H1 (cell line): ENCODE measurements around the gene TMEM89. TPM values are rescaled to one million over a fixed set of nuclear protein-coding genes. Genes with fewer than 3 reads are reported as not detected.

Source experiments
- ASH2L ChIP-seq: fragments of 200-600, 300-600 bp; sonication (generic); IDR thresholded peaks from one replicate; pipeline ENCODE4 v1.7.1; 2017; ENCODE audit warnings: low read length
- ATF2 ChIP-seq: IDR thresholded peaks from 2 replicates; pipeline ENCODE4 v1.6.1; 2012; ENCODE audit warnings: low read length, inconsistent platforms
- BRCA1 ChIP-seq: IDR thresholded peaks from 2 replicates; pipeline ENCODE4 v1.6.1; 2012; ENCODE audit warnings: low read depth, low read length, improper control_type of control experiment
- CEBPB ChIP-seq: IDR thresholded peaks from 2 replicates; pipeline ENCODE4 v1.6.1; 2012; ENCODE audit warnings: low read depth, low read length
- E2F6 ChIP-seq: IDR thresholded peaks from 2 replicates; pipeline ENCODE4 v1.6.1; 2012; ENCODE audit warnings: inconsistent platforms
- EP300 ChIP-seq, 2 experiments: IDR thresholded peaks; 1 replicate in 1 of 2; 2 replicates in 1 of 2; pipeline ENCODE4 v1.6.1; 2011 to 2012; ENCODE audit warnings: low read depth in 2 of 2, low read length in 2 of 2, mild to moderate bottlenecking in 2 of 2, borderline replicate concordance in 1 of 2, inconsistent platforms in 1 of 2, moderate library complexity in 1 of 2
- FOSL1 ChIP-seq: IDR thresholded peaks from 2 replicates; pipeline ENCODE4 v1.6.1; 2011; ENCODE audit warnings: mild to moderate bottlenecking, low read depth, low read length, moderate library complexity; ENCODE audit not compliant: insufficient read depth
- HDAC2 ChIP-seq, 2 experiments: fragments of 300-600 bp in 1 of 2; sonication (generic) in 1 of 2; IDR thresholded peaks; 2 replicates each; pipeline ENCODE4 v1.6.1; 2011 to 2012; ENCODE audit warnings: low read depth in 2 of 2, low read length in 2 of 2, mild to moderate bottlenecking in 2 of 2, moderate library complexity in 2 of 2, borderline replicate concordance in 1 of 2, inconsistent platforms in 1 of 2
- HDAC6 ChIP-seq: IDR thresholded peaks from one replicate; pipeline ENCODE4 v1.7.1; 2012; ENCODE audit warnings: low read depth, mild to moderate bottlenecking, inconsistent platforms, low read length, moderate library complexity
- KDM1A ChIP-seq: fragments of 200-600, 300-600 bp; sonication (generic); IDR thresholded peaks from 2 replicates; pipeline ENCODE4 v1.7.1; 2016; ENCODE audit warnings: mild to moderate bottlenecking, low read length, borderline replicate concordance
- KDM5A ChIP-seq: fragments of 200-600 bp; IDR thresholded peaks from 2 replicates; pipeline ENCODE4 v1.7.1; 2012; ENCODE audit warnings: mild to moderate bottlenecking, low read length, inconsistent platforms, mixed read lengths
- NRF1 ChIP-seq: IDR thresholded peaks from 2 replicates; pipeline ENCODE4 v1.6.1; 2011; ENCODE audit warnings: mild to moderate bottlenecking, low read depth, low read length, improper control_type of control experiment
- PHF8 ChIP-seq: fragments of 200-600 bp; sonication (generic); conservative IDR thresholded peaks from 2 replicates; pipeline ENCODE4 v1.7.1; 2012; ENCODE audit warnings: low read depth, mild to moderate bottlenecking, inconsistent platforms, low read length, moderate library complexity
- POLR2A ChIP-seq, 2 experiments: IDR thresholded peaks; 1 replicate in 1 of 2; 2 replicates in 1 of 2; pipeline ENCODE4 v1.6.1; 2011; ENCODE audit warnings: low read depth in 2 of 2, low read length in 2 of 2, mild to moderate bottlenecking in 2 of 2; ENCODE audit errors: control extremely low read depth in 1 of 2
- POLR2AphosphoS5 ChIP-seq: IDR thresholded peaks from 2 replicates; pipeline ENCODE4 v1.6.1; 2011; ENCODE audit warnings: low read depth, low read length
- SIN3A ChIP-seq, 2 experiments: IDR thresholded peaks in 1 of 2; conservative IDR thresholded peaks in 1 of 2; 2 replicates each; pipeline ENCODE4 v1.6.1; 2011 to 2012; ENCODE audit warnings: low read length in 2 of 2, improper control_type of control experiment in 1 of 2, low read depth in 1 of 2, mild to moderate bottlenecking in 1 of 2
- SIRT6 ChIP-seq: IDR thresholded peaks from one replicate; pipeline ENCODE4 v1.7.1; 2012; ENCODE audit warnings: low read length, inconsistent platforms
- SIX5 ChIP-seq: IDR thresholded peaks from 2 replicates; pipeline ENCODE4 v1.6.1; 2011; ENCODE audit warnings: mild to moderate bottlenecking, low read depth, low read length
- TAF1 ChIP-seq: IDR thresholded peaks from 2 replicates; pipeline ENCODE4 v1.6.1; 2011; ENCODE audit warnings: mild to moderate bottlenecking, low read depth, low read length
- TAF7 ChIP-seq: optimal IDR thresholded peaks from 2 replicates; pipeline ENCODE3; 2011; ENCODE audit warnings: low read depth, mild to moderate bottlenecking, inconsistent platforms, low read length, moderate library complexity, borderline replicate concordance
- polyA plus RNA-seq, 7 experiments: library from polyadenylated mRNA; depleted of rRNA in 3 of 7; stranded (reverse) in 5 of 7; unstranded in 2 of 7; fragments of >200 nt in 5 of 7; fragments of 200-250 nt in 2 of 7; gene quantifications; 1 replicate in 5 of 7; 2 replicates in 1 of 7; 4 replicates in 1 of 7; pipeline versions ENCODE4 v1.2.1 to v1.2.3, GENCODE V29; 2011 to 2013; ENCODE audit warnings: missing spikeins in 2 of 7, mixed read lengths in 2 of 7
- total RNA-seq: library from RNA; stranded (reverse); fragmentation: NEBNext Ultra II Directional; extraction: Animal tissue kit (Norgen Biotek cat#: 25700); gene quantifications from 2 replicates; pipeline ENCODE4 v1.2.1, GENCODE V29; 2021

TMEM89 gene
- total and polyA plus RNA-seq, 2 of the 8 experiments (the other 6 are each of a cell fraction or from before 2014, with no cell fraction given): not detected

DNA sequence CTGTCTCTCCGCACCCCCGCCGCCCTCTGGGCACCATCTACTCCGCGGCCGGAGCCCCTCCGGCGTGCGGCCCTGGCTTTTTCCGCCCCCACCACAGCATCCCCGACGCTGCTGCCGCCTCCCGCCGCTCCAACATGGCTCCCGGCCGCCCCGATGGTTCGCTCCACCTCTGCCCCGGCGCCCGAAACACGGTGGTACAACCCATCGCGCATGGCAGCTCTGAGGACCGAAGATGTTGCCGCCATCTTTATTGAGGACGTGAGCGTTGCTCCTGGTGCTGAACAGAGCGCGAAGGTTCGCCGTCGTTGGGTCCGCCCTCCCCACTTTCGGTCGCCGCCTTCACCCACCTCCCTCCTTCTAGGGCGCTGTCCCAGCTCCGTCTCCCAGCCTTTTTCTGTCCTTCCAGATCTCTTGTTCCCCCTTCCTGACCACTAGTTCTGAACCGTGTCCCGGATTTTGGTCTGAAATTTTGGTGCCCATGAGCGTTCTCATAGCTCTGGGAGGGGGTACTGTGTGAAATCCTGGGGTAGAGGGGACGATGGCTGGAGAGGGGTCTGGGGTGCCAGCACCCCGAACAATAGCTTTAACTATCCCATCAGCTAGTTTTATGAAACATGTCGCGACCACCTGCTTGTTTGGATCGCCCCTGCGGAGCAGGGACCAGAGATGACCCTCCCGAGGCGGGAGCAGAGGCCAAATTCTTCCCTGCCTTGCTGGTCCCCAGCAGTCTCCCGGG, 41.4 kb upstream of the TMEM89 start, which contains the start of gene CELSR3 (continued):
- TF ChIP-seq BRCA1 (peak; percentile 39), POLR2A (IDR thresholded peaks at IDR 0.05; ENCODE audit: control extremely low read depth in 1 of 2, low read depth in 2 of 2, low read length in 2 of 2) (peak in 1 of 2 experiments; percentile 74; a peak in 1 of 3 replicates), CEBPB (no peak), KDM1A (no peak), TAF7 (peak; percentile 55), FOSL1 (no peak), PHF8 (peak; percentile 58), TAF1 (peak; percentile 76), NRF1 (no peak), HDAC2 (IDR thresholded peaks at IDR 0.05; ENCODE audit: borderline replicate concordance in 1 of 2, low read depth in 2 of 2, low read length in 2 of 2) (no peak), ASH2L (no peak), SIRT6 (no peak), SIN3A (conservative IDR thresholded peaks at IDR 0.05 in 1 of 2, IDR thresholded peaks at IDR 0.05 in 1 of 2; ENCODE audit: low read depth in 1 of 2, low read length in 2 of 2) (0 out of 4 replicates have a peak, but pooled peaks of 1 of the 2 experiments have one; percentile 20), E2F6 (no peak; the same call in 1 of the 2 replicates), ATF2 (no peak), KDM5A (no peak), POLR2AphosphoS5 (peak; percentile 99), SIX5 (peak; percentile 29; the same call in 1 of the 2 replicates), EP300 (IDR thresholded peaks at IDR 0.05; ENCODE audit: borderline replicate concordance in 1 of 2, low read depth in 2 of 2, low read length in 2 of 2) (peak in 1 of 2 experiments; percentile 98; a peak in 2 of 3 replicates), HDAC6 (no peak)
